Smooth muscle cell (in vitro differentiated cells): ENCODE results near the gene AP3S2. TPM values are rescaled to one million over a fixed set of nuclear protein-coding genes. Genes with fewer than 3 reads are reported as not detected.

ENCODE experiments used
- DNase-seq: peaks from one replicate; lab custom pipeline; 2025; ENCODE audit not compliant: unreplicated experiment; lab: John Stamatoyannopoulos, UW
- H2AFZ ChIP-seq: fragments of 200-600 bp; sonication (generic); 2 replicates; pipeline ENCODE4 v1.6.0; 2016; ENCODE audit warnings: antibody characterized with exemption, low read depth, mild to moderate bottlenecking
- H3F3A ChIP-seq: fragments of 200-600 bp; sonication (generic); 2 replicates; pipeline ENCODE4 v1.6.0; 2017; ENCODE audit warnings: antibody characterized with exemption, low read depth
- H3K27ac ChIP-seq: fragments of 200-600 bp; sonication (generic); 2 replicates; pipeline ENCODE4 v1.5.1; 2016; ENCODE audit warnings: low read depth, mild to moderate bottlenecking
- H3K27me3 ChIP-seq: fragments of 200-600 bp; sonication (generic); 2 replicates; pipeline ENCODE4 v1.6.1; 2016; ENCODE audit warnings: low read depth, mild to moderate bottlenecking
- H3K36me3 ChIP-seq: fragments of 200-600 bp; sonication (generic); 2 replicates; pipeline ENCODE4 v1.5.1; 2016; ENCODE audit warnings: low read depth
- H3K4me1 ChIP-seq: fragments of 200-600 bp; sonication (generic); 2 replicates; pipeline ENCODE4 v1.5.1; 2016; ENCODE audit warnings: low read depth
- H3K4me2 ChIP-seq: fragments of 200-600 bp; sonication (generic); 2 replicates; pipeline ENCODE4 v1.6.0; 2016; ENCODE audit warnings: mild to moderate bottlenecking
- H3K4me3 ChIP-seq: fragments of 200-600 bp; sonication (generic); 2 replicates; pipeline ENCODE4 v1.5.1; 2016; ENCODE audit warnings: mild to moderate bottlenecking
- H3K79me2 ChIP-seq: fragments of 200-600 bp; sonication (generic); 2 replicates; pipeline ENCODE4 v1.6.0; 2016; ENCODE audit warnings: low read depth, mild to moderate bottlenecking
- H3K9ac ChIP-seq: fragments of 200-600 bp; sonication (generic); 2 replicates; pipeline ENCODE4 v1.6.0; 2016; ENCODE audit warnings: low read depth
- H3K9me3 ChIP-seq: fragments of 200-600 bp; sonication (generic); replicated peaks from 2 replicates; pipeline ENCODE4 v1.5.1; 2016; ENCODE audit warnings: low read depth
- H4K20me1 ChIP-seq: fragments of 200-600 bp; sonication (generic); 2 replicates; pipeline ENCODE4 v1.6.0; 2016; ENCODE audit warnings: low read depth
- CTCF ChIP-seq: fragments of 200-600 bp; sonication (generic); IDR thresholded peaks from 2 replicates; pipeline ENCODE4 v1.5.1; 2017; ENCODE audit warnings: borderline replicate concordance, mild to moderate bottlenecking, antibody characterized with exemption; ENCODE audit not compliant: insufficient read depth, poor library complexity, severe bottlenecking
- WGBS: methylation state at CpG from one replicate; pipeline ENCODE4 v1.1.7; 2016; ENCODE audit warnings: low lambda C conversion rate; 5-methylcytosine and 5-hydroxymethylcytosine counted together
- polyA plus RNA-seq: library from polyadenylated mRNA; unstranded; fragments of >200 nt; fragmentation: Nextera tagmentation; extraction: Ambion mirVana; gene quantifications from 2 replicates; pipeline ENCODE4 v1.2.1, GENCODE V29; 2016
- total RNA-seq: library from RNA; depleted of rRNA; stranded (reverse); fragments of >200 nt; gene quantifications from 2 replicates; pipeline ENCODE4 v1.2.3, GENCODE V29; 2014

The AP3S2 gene
- total and polyA plus RNA-seq, 2 experiments from 2014 or later, result 9.4 to 55.8 TPM

DNA sequence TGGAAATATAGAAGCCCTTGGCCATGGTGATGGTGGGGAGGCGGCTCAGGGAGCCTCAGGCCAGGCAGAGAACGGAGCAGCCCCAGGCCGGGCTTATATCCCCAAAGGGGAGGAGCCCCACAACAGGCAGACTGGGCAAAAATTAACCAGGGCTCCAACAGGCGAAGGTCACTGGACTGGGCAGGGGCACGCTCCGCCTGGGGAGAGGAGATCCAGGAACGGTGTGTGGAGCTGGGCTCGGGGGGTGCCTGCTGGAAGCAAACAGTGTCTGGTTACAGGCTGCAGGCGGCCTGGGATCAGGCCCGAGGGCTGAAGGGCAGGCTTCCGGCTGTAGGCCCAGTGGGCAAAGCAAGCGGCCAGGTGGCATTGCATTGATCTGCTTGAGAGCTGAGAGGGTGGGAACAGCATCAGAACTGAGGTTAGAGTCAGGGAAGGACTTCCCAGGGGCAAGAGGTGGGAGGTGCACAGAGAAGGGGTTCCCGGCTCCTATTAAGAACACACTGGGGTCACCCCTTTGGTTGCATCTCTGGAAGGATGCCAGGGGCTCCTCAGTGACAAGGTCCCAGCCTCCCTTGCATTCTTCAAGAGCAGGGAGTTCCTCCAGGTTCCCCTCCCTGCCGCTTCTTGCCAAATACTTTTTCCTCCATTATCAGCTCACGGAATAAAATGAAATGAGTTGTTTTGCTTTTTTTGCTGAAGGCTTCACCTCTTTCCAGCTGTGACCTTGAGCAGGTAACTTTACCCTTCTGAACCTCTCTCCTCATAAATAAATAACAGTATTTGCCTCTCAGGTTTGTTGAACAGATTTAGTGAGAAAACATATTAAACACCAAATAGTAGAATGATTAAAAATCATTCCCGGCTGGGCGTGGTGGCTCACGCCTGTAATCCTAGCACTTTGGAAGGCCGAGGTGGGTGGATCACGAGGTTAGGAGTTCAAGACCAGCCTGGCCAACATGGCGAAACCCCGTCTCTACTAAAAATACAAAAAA is 86.9 kb downstream of the AP3S2 start:
- H3K4me3 ChIP-seq, result no peak overlapping the region
- H3K9ac ChIP-seq, result no peak overlapping the region
- H3K79me2 ChIP-seq, result no peaks in the 10 kb centered on the region
- no peaks in the 10 kb centered on the region for H4K20me1 ChIP-seq
- peaks cover 9% of the 10 kb centered on the region for H3K4me1 ChIP-seq
- H3K36me3 ChIP-seq, result no peaks in the 10 kb centered on the region
- no peak for DNase-seq
- no peak overlapping the region for H2AFZ ChIP-seq
- no peak overlapping the region for H3K4me2 ChIP-seq
- H3K27ac ChIP-seq, result no peak overlapping the region
- no peaks in the 10 kb centered on the region for H3F3A ChIP-seq
- H3K9me3 ChIP-seq, result no peaks in the 10 kb centered on the region
- 91% methylated on average over 22 of the region's 22 CpGs for WGBS
- no peak for TF ChIP-seq CTCF
- no peaks in the 10 kb centered on the region for H3K27me3 ChIP-seq

GRCh38 chr15:89806210-89806558 is 87.6 kb downstream of the AP3S2 start:
- H3K36me3 ChIP-seq, result no peaks in the 10 kb centered on the region
- H3K9ac ChIP-seq, result no peak overlapping the region
- WGBS, result 93% methylated on average over 21 of the region's 21 CpGs
- no peaks in the 10 kb centered on the region for H4K20me1 ChIP-seq
- H3K27me3 ChIP-seq, result no peaks in the 10 kb centered on the region
- H3F3A ChIP-seq, result no peaks in the 10 kb centered on the region
- H3K4me2 ChIP-seq, result no peak overlapping the region
- H3K4me3 ChIP-seq, result no peak overlapping the region
- no peak overlapping the region for H3K27ac ChIP-seq
- no peaks in the 10 kb centered on the region for H3K9me3 ChIP-seq
- TF ChIP-seq CTCF, result no peak
- H3K4me1 ChIP-seq, result peaks cover 9% of the 10 kb centered on the region
- no peaks in the 10 kb centered on the region for H3K79me2 ChIP-seq
- DNase-seq, result no peak
- no peak overlapping the region for H2AFZ ChIP-seq

- Histone ChIP-seq H3K79me2 (no peaks in the 10 kb centered on the region), H3K9me3 (no peaks in the 10 kb centered on the region), H3F3A (no peaks in the 10 kb centered on the region), H3K9ac (no peak overlapping the region), H3K4me2 (no peak overlapping the region), H3K27me3 (no peaks in the 10 kb centered on the region), H2AFZ (no peak overlapping the region), H3K27ac (no peak overlapping the region), H3K36me3 (no peaks in the 10 kb centered on the region), H4K20me1 (no peaks in the 10 kb centered on the region), H3K4me3 (no peak overlapping the region), H3K4me1 (peaks cover 9% of the 10 kb centered on the region)
- 92% methylated on average over 29 of the region's 29 CpGs for WGBS
- no peak for TF ChIP-seq CTCF
- DNase-seq, result no peak
Measured at GRCh38 chr15:89805241-89806209, 88.3 kb downstream of the AP3S2 start.
